Measurements from ENCODE around the gene ARIH2.

Gene ARIH2

DNA sequence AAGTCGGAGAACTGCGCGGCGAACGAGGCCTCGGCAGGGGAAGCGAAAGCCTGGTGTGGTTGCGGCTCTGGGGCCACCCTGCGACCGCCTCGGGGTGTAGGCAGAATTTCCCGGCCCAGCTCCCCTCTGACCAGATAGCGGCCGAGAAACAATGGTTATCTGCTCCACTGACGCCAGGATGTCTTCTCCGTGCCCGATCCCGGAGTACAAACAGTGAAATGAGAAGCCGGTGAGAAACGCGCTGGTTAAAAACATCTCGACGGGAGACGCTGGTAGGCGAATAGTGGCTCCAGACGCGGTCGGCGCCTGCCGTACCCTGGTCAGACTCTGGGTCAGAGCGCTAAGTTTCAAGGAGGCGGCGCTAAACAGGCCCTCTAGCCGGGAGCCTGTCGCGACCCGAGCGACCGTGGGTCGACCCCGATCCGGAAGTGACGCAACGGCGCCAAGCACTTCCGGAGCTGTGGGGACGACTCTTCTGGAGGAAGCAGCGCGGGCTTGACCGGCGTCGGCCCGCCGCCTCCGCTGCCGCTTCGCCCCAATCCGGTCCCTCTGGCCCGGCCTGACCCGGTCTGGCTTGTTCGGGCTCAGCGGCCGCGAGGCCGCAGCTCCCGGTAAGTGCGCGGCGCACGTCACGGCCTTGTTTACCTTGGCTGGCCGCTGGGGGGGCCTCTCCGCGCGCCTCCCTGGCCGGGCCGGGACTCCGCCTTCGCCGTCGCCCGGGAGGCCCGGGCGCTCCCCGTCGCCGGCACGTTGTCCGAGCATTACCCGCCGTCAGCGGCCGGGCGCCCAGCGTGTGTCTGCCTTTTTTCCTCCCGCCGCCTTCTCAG, at the start of gene ARIH2:
Gene ARIH2, plus strand, starts transcription at position 455 of the 827 bp plus-strand sequence. CDS start 8,717 bp downstream, outside the sequence.
- Histone ChIP-seq H3K4me3 (ENCODE audit: low read depth in 1 of 2, low read length in 2 of 2) (peak within 1 kb of the TSS; percentile 70 to 88), H3K9me3 (ENCODE audit: low read length) (no peaks in the 10 kb centered on the region), H3K27me3 (ENCODE audit: control insufficient read depth in 1 of 2, insufficient read depth in 2 of 2, low read length in 2 of 2) (no peaks in the 10 kb centered on the region), H3K9ac (ENCODE audit: low read length) (peak within 1 kb of the TSS; percentile 73), H3K27ac (ENCODE audit: low read depth, low read length) (peak within 1 kb of the TSS; percentile 98), H3K4me1 (ENCODE audit: insufficient read depth, low read length) (peaks cover 11% of the 10 kb centered on the region), H3K36me3 (ENCODE audit: insufficient read depth, low read length) (peaks cover 6% of the 10 kb centered on the region)

DNA sequence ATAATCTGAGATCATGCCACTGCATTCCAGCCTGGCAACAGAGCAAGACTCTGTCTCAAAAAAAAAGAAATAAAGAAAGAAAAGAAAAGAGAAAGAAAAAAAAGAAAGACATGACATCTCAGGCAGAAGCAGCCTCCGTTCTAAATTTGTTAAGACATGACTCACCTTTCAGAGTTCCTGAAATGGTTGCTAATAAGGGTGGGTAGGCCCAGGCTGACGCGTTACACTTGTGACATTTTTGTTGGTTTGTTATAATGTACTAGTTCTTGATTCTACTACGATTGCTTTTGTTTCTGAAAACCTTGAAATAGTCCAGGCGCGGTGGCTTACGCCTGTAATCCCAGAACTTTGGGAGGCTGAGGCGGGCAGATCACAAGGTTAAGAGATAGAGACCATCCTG, 41.0 kb upstream of the ARIH2 start:
- H3K9me3 ChIP-seq (ENCODE audit: low read length): no peaks in the 10 kb centered on the region
- no peaks in the 10 kb centered on the region for H3K27me3 ChIP-seq (ENCODE audit: control insufficient read depth in 1 of 2, insufficient read depth in 2 of 2, low read length in 2 of 2)
- H3K4me1 ChIP-seq (ENCODE audit: insufficient read depth, low read length): no peaks in the 10 kb centered on the region
- H3K9ac ChIP-seq (ENCODE audit: low read length): no peak overlapping the region
- H3K36me3 ChIP-seq (ENCODE audit: insufficient read depth, low read length): peaks cover 19% of the 10 kb centered on the region
- H3K4me3 ChIP-seq (ENCODE audit: low read depth in 1 of 2, low read length in 2 of 2): no peak overlapping the region
- H3K27ac ChIP-seq (ENCODE audit: low read depth, low read length): no peak overlapping the region

DNA sequence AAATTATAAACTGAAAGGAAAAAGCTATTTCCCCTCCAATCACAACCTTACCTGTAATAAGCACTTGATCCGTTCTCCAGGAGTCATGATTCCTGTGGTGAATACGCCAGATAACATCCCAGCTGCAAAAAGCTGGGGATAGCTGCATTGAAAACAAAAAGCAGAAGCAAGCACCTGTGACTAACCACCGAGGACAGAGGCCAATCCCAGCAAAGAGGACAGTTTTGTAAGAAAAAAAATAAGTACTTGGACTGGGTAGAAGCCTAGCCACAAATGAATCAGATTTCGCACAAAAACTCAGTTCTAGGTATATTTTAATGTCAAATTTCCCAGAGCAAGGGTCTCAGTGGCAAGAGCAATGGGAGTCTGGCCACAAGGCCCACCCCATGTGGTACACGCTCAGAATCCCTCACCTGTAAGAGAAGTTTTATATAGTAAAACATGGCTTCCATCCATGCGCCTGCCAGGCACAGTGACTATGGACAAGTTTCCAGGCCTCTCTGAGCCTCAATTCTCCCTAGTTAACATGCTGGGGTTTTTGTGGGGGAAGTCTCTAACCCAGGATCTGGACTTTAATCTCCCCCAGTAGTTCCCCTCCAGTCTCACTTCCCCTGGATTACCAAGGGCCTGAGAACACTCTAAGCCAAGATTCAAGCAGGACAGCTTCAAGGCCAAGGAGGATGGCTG, 39.2 kb upstream of the ARIH2 start:
- Histone ChIP-seq H3K4me1 (ENCODE audit: insufficient read depth, low read length) (no peaks in the 10 kb centered on the region), H3K9ac (ENCODE audit: low read length) (no peak overlapping the region), H3K9me3 (ENCODE audit: low read length) (no peaks in the 10 kb centered on the region), H3K27me3 (ENCODE audit: control insufficient read depth in 1 of 2, insufficient read depth in 2 of 2, low read length in 2 of 2) (no peaks in the 10 kb centered on the region), H3K4me3 (ENCODE audit: low read depth in 1 of 2, low read length in 2 of 2) (no peak overlapping the region), H3K27ac (ENCODE audit: low read depth, low read length) (no peak overlapping the region), H3K36me3 (ENCODE audit: insufficient read depth, low read length) (peaks cover 19% of the 10 kb centered on the region)

DNA sequence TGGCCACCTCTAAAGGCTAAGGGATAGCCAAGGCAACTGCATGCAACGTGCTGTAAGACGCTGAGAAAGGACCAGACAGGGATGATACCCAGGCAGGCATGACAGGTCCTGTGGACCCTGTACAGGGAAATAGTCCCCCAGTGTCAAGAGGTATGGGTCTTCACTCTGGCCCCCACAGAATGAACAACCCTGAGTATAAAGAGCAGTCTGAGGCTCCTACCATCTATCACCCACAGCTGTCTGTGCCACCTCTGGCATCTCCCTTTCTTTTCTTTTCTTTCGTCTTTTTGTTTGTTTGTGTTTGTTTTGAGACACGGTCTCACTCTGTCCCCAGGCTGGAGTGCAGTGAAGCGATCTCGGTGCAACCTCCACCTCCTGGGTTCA, 38.7 kb upstream of the ARIH2 start:
- no peaks in the 10 kb centered on the region for H3K4me1 ChIP-seq (ENCODE audit: insufficient read depth, low read length)
- no peak overlapping the region for H3K9ac ChIP-seq (ENCODE audit: low read length)
- H3K36me3 ChIP-seq (ENCODE audit: insufficient read depth, low read length): peaks cover 19% of the 10 kb centered on the region
- no peak overlapping the region for H3K27ac ChIP-seq (ENCODE audit: low read depth, low read length)
- H3K4me3 ChIP-seq (ENCODE audit: low read depth in 1 of 2, low read length in 2 of 2): no peak overlapping the region
- no peaks in the 10 kb centered on the region for H3K9me3 ChIP-seq (ENCODE audit: low read length)
- H3K27me3 ChIP-seq (ENCODE audit: control insufficient read depth in 1 of 2, insufficient read depth in 2 of 2, low read length in 2 of 2): no peaks in the 10 kb centered on the region

DNA sequence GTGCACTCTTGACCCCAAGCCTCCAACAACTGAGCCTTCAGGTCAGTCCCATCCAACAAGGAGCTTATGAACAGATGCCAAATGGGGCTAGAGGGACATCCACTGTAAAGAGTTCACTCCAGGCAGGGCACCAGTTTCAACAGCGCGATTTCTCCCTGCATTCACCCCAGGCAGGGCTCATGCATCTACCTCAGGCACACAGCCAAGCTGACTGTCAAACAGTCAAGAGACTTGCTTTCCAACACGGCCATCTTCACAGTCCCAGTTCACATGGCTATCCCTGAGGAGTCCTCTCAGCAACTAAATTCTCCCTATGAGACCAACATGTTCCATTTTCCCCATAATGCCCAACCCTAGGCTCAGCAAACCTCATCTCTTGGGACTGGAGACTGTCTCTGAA, 37.6 kb upstream of the ARIH2 start:
- Histone ChIP-seq H3K4me1 (ENCODE audit: insufficient read depth, low read length) (no peaks in the 10 kb centered on the region), H3K36me3 (ENCODE audit: insufficient read depth, low read length) (peaks cover 19% of the 10 kb centered on the region), H3K27ac (ENCODE audit: low read depth, low read length) (no peak overlapping the region), H3K4me3 (ENCODE audit: low read depth in 1 of 2, low read length in 2 of 2) (no peak overlapping the region), H3K27me3 (ENCODE audit: control insufficient read depth in 1 of 2, insufficient read depth in 2 of 2, low read length in 2 of 2) (no peaks in the 10 kb centered on the region), H3K9ac (ENCODE audit: low read length) (no peak overlapping the region), H3K9me3 (ENCODE audit: low read length) (no peaks in the 10 kb centered on the region)

DNA sequence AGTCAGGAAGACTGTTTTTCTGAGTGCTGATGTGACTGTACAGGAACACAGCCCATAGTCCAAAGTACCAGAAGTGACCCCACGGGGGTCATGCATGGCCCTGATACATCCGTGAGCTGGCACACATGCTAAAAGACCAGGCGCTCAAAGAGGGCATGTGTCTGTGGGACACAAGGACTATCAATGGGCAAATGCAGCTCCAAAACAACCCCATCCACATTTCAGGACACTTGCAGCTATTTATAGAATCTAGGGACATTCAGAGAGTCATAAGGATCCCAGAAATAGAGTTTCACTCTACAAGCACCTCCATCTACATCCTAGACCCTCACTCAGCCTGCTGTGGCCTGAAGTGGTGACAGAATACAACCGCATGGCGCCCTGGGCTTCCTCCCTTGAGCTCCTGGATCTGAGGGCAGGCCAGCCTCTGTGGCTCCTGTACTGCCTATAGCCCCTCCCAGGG, 37.0 kb upstream of the ARIH2 start:
- Histone ChIP-seq H3K36me3 (ENCODE audit: insufficient read depth, low read length) (peaks cover 19% of the 10 kb centered on the region), H3K4me3 (ENCODE audit: low read depth in 1 of 2, low read length in 2 of 2) (no peak overlapping the region), H3K4me1 (ENCODE audit: insufficient read depth, low read length) (no peaks in the 10 kb centered on the region), H3K27me3 (ENCODE audit: control insufficient read depth in 1 of 2, insufficient read depth in 2 of 2, low read length in 2 of 2) (no peaks in the 10 kb centered on the region), H3K9me3 (ENCODE audit: low read length) (no peaks in the 10 kb centered on the region), H3K9ac (ENCODE audit: low read length) (no peak overlapping the region), H3K27ac (ENCODE audit: low read depth, low read length) (no peak overlapping the region)

DNA sequence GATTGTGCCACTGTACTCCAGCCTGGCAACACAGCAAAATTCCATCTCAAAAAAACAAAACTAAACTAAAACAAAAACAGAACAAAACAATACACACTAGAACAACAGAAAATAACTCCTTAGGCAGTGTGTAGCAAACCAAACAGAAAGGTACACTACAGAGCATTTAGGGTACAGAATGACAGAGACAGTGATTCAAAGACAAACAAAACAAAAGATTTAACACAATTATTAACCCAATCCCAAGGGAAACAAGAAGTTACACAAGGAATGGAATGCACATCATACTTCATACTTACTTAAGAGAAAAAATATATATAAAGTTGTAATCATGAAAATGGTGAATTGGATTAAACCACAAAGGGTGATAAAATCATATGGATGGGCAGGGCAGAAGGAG, 32.9 kb upstream of the ARIH2 start:
- Histone ChIP-seq H3K27me3 (ENCODE audit: control insufficient read depth in 1 of 2, insufficient read depth in 2 of 2, low read length in 2 of 2) (no peaks in the 10 kb centered on the region), H3K4me1 (ENCODE audit: insufficient read depth, low read length) (no peaks in the 10 kb centered on the region), H3K9me3 (ENCODE audit: low read length) (no peaks in the 10 kb centered on the region), H3K36me3 (ENCODE audit: insufficient read depth, low read length) (peaks cover 12% of the 10 kb centered on the region), H3K9ac (ENCODE audit: low read length) (no peak overlapping the region), H3K4me3 (ENCODE audit: low read depth in 1 of 2, low read length in 2 of 2) (no peak overlapping the region), H3K27ac (ENCODE audit: low read depth, low read length) (no peak overlapping the region)

DNA sequence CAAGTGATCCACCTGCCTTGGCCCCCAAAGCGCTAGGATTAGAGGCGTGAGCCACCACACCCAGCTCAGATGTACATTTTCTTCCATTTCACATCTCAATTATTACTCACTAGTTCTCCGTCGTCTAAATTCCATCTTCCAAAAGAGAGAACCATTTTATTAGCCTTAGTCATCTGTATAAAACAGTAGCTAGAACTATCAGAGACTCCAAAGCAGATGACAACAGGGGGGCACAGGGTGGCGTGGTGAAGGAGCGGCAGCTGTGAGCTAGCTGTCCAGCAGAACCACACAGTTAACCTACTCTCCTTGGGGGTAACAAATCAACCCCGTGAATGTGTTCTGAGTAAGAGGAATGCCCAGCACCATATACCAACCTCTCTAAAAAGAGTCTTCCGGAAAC, 27.0 kb upstream of the ARIH2 start:
- Histone ChIP-seq H3K9me3 (ENCODE audit: low read length) (no peaks in the 10 kb centered on the region), H3K27me3 (ENCODE audit: control insufficient read depth in 1 of 2, insufficient read depth in 2 of 2, low read length in 2 of 2) (no peaks in the 10 kb centered on the region), H3K4me3 (ENCODE audit: low read depth in 1 of 2, low read length in 2 of 2) (no peak overlapping the region), H3K27ac (ENCODE audit: low read depth, low read length) (no peak overlapping the region), H3K9ac (ENCODE audit: low read length) (no peak overlapping the region), H3K4me1 (ENCODE audit: insufficient read depth, low read length) (no peaks in the 10 kb centered on the region), H3K36me3 (ENCODE audit: insufficient read depth, low read length) (peaks cover 11% of the 10 kb centered on the region)

DNA sequence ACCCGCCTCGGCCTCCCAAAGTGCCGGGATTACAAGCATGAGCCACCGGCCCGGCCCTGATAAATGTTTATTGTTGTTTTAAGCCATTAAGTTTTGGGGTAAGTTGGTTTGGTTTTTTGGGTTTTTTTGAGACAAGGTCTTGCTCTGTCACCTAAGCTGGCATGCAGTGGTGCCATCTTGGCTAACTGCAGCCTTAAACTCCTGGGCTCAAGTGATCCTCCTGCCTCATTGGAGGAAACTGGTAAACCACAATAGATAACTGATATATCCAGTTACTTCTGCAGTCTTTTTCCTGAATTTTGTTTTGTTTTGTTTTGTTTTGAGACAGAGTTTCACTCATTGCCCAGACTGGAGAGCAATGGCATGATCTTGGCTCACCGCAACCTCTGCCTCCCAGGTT, 24.1 kb upstream of the ARIH2 start:
- Histone ChIP-seq H3K9ac (ENCODE audit: low read length) (no peak overlapping the region), H3K4me1 (ENCODE audit: insufficient read depth, low read length) (peaks cover 13% of the 10 kb centered on the region), H3K36me3 (ENCODE audit: insufficient read depth, low read length) (peaks cover 11% of the 10 kb centered on the region), H3K27me3 (ENCODE audit: control insufficient read depth in 1 of 2, insufficient read depth in 2 of 2, low read length in 2 of 2) (no peaks in the 10 kb centered on the region), H3K9me3 (ENCODE audit: low read length) (no peaks in the 10 kb centered on the region), H3K4me3 (ENCODE audit: low read depth in 1 of 2, low read length in 2 of 2) (no peak overlapping the region), H3K27ac (ENCODE audit: low read depth, low read length) (no peak overlapping the region)

DNA sequence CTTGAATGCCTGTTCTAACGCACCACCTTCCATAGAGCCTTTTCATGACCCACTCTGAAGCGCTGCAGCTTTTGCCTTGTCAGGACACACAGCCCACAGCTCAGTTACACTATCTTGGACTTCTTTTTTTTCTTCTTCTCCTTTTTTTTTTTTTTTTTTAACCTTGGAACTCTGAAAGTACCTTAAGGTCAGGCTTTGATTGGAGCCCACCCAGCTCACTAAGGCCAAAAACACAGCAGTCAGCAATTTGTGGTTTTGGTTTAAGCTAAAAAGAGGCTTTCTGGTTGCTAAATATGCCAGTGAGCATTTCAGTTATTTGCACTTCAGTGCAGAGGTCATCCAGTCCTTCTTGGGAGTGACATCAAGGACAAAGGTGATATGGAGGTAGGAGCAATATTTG, 21.7 kb upstream of the ARIH2 start:
- Histone ChIP-seq H3K27me3 (ENCODE audit: control insufficient read depth in 1 of 2, insufficient read depth in 2 of 2, low read length in 2 of 2) (no peaks in the 10 kb centered on the region), H3K27ac (ENCODE audit: low read depth, low read length) (no peak overlapping the region), H3K4me3 (ENCODE audit: low read depth in 1 of 2, low read length in 2 of 2) (no peak overlapping the region), H3K36me3 (ENCODE audit: insufficient read depth, low read length) (peaks cover under 1% of the 10 kb centered on the region), H3K9ac (ENCODE audit: low read length) (no peak overlapping the region), H3K4me1 (ENCODE audit: insufficient read depth, low read length) (peaks cover 13% of the 10 kb centered on the region), H3K9me3 (ENCODE audit: low read length) (no peaks in the 10 kb centered on the region)

DNA sequence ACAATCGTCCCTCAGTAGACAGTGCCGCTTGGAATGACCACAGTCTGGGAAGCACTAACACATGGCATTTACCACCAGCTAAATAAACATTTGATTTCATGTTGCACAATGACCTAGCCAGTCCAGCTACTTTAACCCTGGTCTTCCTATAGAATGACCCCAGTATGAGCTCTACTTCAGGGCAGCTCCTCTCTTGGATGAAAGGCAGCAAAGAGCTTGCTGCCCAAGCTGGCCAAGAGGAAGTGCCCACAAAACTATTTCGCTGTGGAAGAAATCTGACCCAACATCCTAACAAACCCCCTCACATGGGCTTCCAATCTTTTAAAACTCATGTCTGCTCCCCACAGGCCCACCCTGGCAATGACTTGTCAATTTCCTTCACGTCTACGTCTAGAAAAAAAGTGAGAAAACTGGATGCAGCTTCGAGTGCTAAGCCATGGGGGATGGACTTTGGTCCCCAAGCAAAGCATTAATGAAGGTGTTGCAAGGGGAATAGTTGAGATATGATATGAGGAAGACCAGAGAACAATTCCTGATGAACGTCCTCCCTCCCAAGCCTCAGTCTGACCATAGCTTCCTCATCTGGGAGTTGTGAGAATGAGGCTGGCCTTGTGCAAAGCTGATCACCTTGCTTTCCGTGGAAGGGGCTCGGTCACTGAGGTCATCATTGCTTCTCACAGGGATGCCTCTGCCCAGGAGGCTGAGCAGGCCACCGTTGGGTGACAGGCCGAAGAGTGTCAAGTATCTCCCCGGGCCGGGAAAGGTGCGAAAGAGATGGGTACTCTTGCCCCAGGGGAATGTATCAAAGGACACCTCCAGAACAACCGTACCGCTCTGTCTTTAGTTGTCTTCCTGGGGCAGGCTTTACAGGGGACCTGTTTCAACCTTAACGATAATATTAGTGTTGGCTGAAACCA, 20.9 kb upstream of the ARIH2 start:
- Histone ChIP-seq H3K36me3 (ENCODE audit: insufficient read depth, low read length) (no peaks in the 10 kb centered on the region), H3K9ac (ENCODE audit: low read length) (peak overlapping the region; percentile 31), H3K27ac (ENCODE audit: low read depth, low read length) (peak overlapping the region; percentile 76), H3K4me3 (ENCODE audit: low read depth in 1 of 2, low read length in 2 of 2) (peak overlapping the region; percentile 75 to 85), H3K27me3 (ENCODE audit: control insufficient read depth in 1 of 2, insufficient read depth in 2 of 2, low read length in 2 of 2) (no peaks in the 10 kb centered on the region), H3K9me3 (ENCODE audit: low read length) (no peaks in the 10 kb centered on the region), H3K4me1 (ENCODE audit: insufficient read depth, low read length) (peaks cover 13% of the 10 kb centered on the region)
